Neural cell (in vitro differentiated cells): ENCODE data around the gene COA4. TPM values are rescaled to one million over a fixed set of nuclear protein-coding genes. Genes with fewer than 3 reads are reported as not detected.

Experiments
- H2AFZ ChIP-seq: fragments of 200-600, 300-800 bp; sonication (generic), shearing (Covaris generic); 2 replicates; pipeline ENCODE4 v1.6.0; 2014; ENCODE audit warnings: low read depth, mild to moderate bottlenecking, antibody characterized with exemption, low read length, moderate library complexity
- H3F3A ChIP-seq: fragments of 200-600 bp; shearing (Covaris generic); 2 replicates; pipeline ENCODE4 v1.6.1; 2016; ENCODE audit warnings: mild to moderate bottlenecking, moderate library complexity, mixed read lengths, antibody characterized with exemption, low read length; ENCODE audit not compliant: insufficient read depth, poor library complexity, severe bottlenecking
- H3K27ac ChIP-seq: fragments of 200-600, 300-800 bp; sonication (generic), shearing (Covaris generic); 2 replicates; pipeline ENCODE4 v1.5.1; 2014; ENCODE audit warnings: mild to moderate bottlenecking, low read length, moderate library complexity
- H3K27me3 ChIP-seq: fragments of 300-800, 200-600 bp; sonication (generic), shearing (Covaris generic); 2 replicates; pipeline ENCODE4 v1.6.0; 2014; ENCODE audit warnings: mild to moderate bottlenecking, low read depth, low read length, moderate library complexity; ENCODE audit not compliant: insufficient read depth
- H3K36me3 ChIP-seq: fragments of 300-800, 200-600 bp; sonication (generic), shearing (Covaris generic); 2 replicates; pipeline ENCODE4 v1.5.1; 2014; ENCODE audit warnings: mild to moderate bottlenecking, antibody characterized with exemption, low read length, moderate library complexity; ENCODE audit not compliant: insufficient read depth
- H3K4me2 ChIP-seq: fragments of 300-800, 200-600 bp; sonication (generic), shearing (Covaris generic); 2 replicates; pipeline ENCODE4 v1.6.0; 2014; ENCODE audit warnings: mild to moderate bottlenecking, low read length
- H3K4me3 ChIP-seq: fragments of 300-800, 200-600 bp; sonication (generic), shearing (Covaris generic); 2 replicates; pipeline ENCODE4 v1.5.1; 2014; ENCODE audit warnings: mild to moderate bottlenecking, low read length, moderate library complexity
- H3K79me2 ChIP-seq: fragments of 200-600 bp; shearing (Covaris generic); replicated peaks from 2 replicates; pipeline ENCODE4 v1.6.0; 2014; ENCODE audit warnings: mild to moderate bottlenecking, low read length, moderate library complexity; ENCODE audit not compliant: insufficient read depth
- H3K9ac ChIP-seq: fragments of 300-800, 200-600 bp; sonication (generic), shearing (Covaris generic); 2 replicates; pipeline ENCODE4 v1.6.1; 2016; ENCODE audit warnings: mild to moderate bottlenecking, low read length, mixed read lengths
- H3K9me2 ChIP-seq: fragments of 200-600 bp; shearing (Covaris generic); 2 replicates; pipeline ENCODE4 v1.6.1; 2016; ENCODE audit warnings: mild to moderate bottlenecking, low read length, mixed read lengths; ENCODE audit not compliant: insufficient read depth
- H3K9me3 ChIP-seq: fragments of 200-600, 300-800 bp; sonication (generic), shearing (Covaris generic); 2 replicates; pipeline ENCODE4 v1.6.1; 2016; ENCODE audit warnings: mild to moderate bottlenecking, mixed run types, low read length, moderate library complexity, mixed read lengths
- H4K20me1 ChIP-seq: fragments of 200-600 bp; shearing (Covaris generic); 2 replicates; pipeline ENCODE4 v1.6.1; 2016; ENCODE audit warnings: mild to moderate bottlenecking, mixed run types; ENCODE audit not compliant: insufficient read depth
- CTCF ChIP-seq: fragments of 450-650 bp; IDR thresholded peaks from 2 replicates; pipeline ENCODE4 v1.5.1; 2014; ENCODE audit warnings: antibody characterized with exemption, mild to moderate bottlenecking, moderate library complexity; ENCODE audit not compliant: poor library complexity, severe bottlenecking
- EP300 ChIP-seq: fragments of 450-650 bp; conservative IDR thresholded peaks from 2 replicates; pipeline ENCODE4 v1.6.1; 2014; ENCODE audit warnings: antibody characterized with exemption, mild to moderate bottlenecking, moderate library complexity; ENCODE audit not compliant: poor library complexity, severe bottlenecking
- EZH2 ChIP-seq: fragments of 200-600, 300-800 bp; shearing (Covaris generic), sonication (generic); IDR thresholded peaks from 2 replicates; pipeline ENCODE4 v1.6.1; 2014; ENCODE audit warnings: antibody characterized with exemption, low read length, borderline replicate concordance, mild to moderate bottlenecking; ENCODE audit not compliant: insufficient read depth, poor library complexity, severe bottlenecking
- MXI1 ChIP-seq: fragments of 450-650 bp; conservative IDR thresholded peaks from 2 replicates; pipeline ENCODE4 v1.6.1; 2014; ENCODE audit warnings: antibody characterized with exemption, mild to moderate bottlenecking; ENCODE audit not compliant: poor library complexity, severe bottlenecking
- POLR2AphosphoS5 ChIP-seq: IDR thresholded peaks from 2 replicates; pipeline ENCODE4 v1.6.1; 2012
- RAD21 ChIP-seq: fragments of 450-650 bp; conservative IDR thresholded peaks from 2 replicates; pipeline ENCODE4 v1.6.1; 2014; ENCODE audit warnings: antibody characterized with exemption, mild to moderate bottlenecking, moderate library complexity
- SMC3 ChIP-seq: fragments of 450-650 bp; conservative IDR thresholded peaks from 2 replicates; pipeline ENCODE4 v1.6.1; 2014; ENCODE audit warnings: antibody characterized with exemption, mild to moderate bottlenecking, moderate library complexity; ENCODE audit not compliant: poor library complexity
- TAF1 ChIP-seq: IDR thresholded peaks from 2 replicates; pipeline ENCODE4 v1.6.1; 2012; ENCODE audit warnings: low read depth
- polyA plus RNA-seq: library from polyadenylated mRNA; depleted of rRNA; stranded (reverse); fragments of >200 nt; gene quantifications from 2 replicates; pipeline ENCODE4 v1.2.3, GENCODE V29; 2014
- TF ChIP-seq, protein P1 (sequence below): IDR thresholded peaks from 2 replicates; pipeline ENCODE4 v1.6.1; 2012; ENCODE audit warnings: borderline replicate concordance

COA4 gene
- polyA plus RNA-seq, 1 donor from 2014 or later, result 108 TPM

DNA sequence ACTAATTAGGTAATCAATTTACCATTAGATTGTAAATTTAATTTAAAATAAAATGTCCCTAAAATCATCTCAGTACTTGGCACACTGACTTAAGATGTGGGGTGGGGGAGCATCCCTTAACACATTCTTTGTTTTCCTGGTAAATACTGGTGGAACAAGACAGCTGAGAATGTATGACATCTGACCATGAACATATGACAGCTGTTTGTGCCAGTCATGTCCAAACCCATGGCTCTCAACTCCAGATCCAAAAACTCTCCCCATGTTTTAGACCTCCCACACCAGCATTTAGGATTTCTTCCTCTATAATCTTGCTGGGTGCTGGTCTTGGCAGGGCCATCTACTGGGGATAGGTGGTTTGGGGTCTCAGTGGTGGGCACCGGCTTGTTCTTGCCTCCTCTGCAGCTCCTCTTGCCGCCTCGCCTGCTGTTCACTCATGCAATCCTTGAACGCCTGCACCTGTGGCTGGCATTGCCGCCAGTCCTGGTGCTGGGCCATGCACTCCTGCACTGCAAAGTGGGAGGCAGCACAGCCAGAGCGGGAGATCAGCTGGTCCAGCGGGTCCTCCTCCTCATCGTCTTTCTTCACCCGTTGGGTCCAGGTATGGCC lies 3.8 kb downstream of the COA4 start:
- no peaks in the 10 kb centered on the region for H3K9me2 ChIP-seq
- H3F3A ChIP-seq, result no peaks in the 10 kb centered on the region
- no peaks in the 10 kb centered on the region for H3K9me3 ChIP-seq
- TF ChIP-seq EZH2, result no peak
- TF ChIP-seq CTCF, result no peak
- TF ChIP-seq, protein P1, sequence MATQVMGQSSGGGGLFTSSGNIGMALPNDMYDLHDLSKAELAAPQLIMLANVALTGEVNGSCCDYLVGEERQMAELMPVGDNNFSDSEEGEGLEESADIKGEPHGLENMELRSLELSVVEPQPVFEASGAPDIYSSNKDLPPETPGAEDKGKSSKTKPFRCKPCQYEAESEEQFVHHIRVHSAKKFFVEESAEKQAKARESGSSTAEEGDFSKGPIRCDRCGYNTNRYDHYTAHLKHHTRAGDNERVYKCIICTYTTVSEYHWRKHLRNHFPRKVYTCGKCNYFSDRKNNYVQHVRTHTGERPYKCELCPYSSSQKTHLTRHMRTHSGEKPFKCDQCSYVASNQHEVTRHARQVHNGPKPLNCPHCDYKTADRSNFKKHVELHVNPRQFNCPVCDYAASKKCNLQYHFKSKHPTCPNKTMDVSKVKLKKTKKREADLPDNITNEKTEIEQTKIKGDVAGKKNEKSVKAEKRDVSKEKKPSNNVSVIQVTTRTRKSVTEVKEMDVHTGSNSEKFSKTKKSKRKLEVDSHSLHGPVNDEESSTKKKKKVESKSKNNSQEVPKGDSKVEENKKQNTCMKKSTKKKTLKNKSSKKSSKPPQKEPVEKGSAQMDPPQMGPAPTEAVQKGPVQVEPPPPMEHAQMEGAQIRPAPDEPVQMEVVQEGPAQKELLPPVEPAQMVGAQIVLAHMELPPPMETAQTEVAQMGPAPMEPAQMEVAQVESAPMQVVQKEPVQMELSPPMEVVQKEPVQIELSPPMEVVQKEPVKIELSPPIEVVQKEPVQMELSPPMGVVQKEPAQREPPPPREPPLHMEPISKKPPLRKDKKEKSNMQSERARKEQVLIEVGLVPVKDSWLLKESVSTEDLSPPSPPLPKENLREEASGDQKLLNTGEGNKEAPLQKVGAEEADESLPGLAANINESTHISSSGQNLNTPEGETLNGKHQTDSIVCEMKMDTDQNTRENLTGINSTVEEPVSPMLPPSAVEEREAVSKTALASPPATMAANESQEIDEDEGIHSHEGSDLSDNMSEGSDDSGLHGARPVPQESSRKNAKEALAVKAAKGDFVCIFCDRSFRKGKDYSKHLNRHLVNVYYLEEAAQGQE, result no peak
- TF ChIP-seq MXI1, result no peak
- TF ChIP-seq EP300, result no peak
- TF ChIP-seq SMC3, result no peak
- no peak for TF ChIP-seq TAF1
- TF ChIP-seq POLR2AphosphoS5, result no peak
- no peak for TF ChIP-seq RAD21
- no peaks in the 10 kb centered on the region for H3K27me3 ChIP-seq
- no peak overlapping the region for H3K4me2 ChIP-seq
- H2AFZ ChIP-seq, result no peak overlapping the region
- peaks cover 5% of the 10 kb centered on the region for H3K36me3 ChIP-seq
- no peak overlapping the region for H3K9ac ChIP-seq
- no peak overlapping the region for H3K4me3 ChIP-seq
- no peak overlapping the region for H3K27ac ChIP-seq
- H3K79me2 ChIP-seq, result peaks cover 26% of the 10 kb centered on the region
- H4K20me1 ChIP-seq, result no peaks in the 10 kb centered on the region

DNA sequence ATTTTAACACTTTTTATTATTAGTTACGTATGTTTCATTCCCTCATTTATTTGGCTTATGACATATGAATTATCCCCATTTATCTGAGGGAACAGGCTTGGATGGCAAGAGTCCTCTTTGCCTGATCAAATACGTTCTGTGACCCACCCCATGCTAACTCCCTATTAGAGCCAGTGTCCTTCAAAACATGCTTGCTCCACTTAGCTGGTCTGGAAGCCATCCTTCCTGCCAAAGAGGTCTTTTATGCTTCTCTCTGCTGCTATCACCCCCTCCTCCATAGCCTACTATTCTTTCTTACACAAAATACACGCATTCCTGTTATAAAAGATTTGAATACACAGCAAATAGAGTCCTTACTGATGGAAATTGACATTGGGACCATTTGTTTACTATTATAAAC lies 6.4 kb downstream of the COA4 start:
- Histone ChIP-seq H3K36me3 (peaks cover 5% of the 10 kb centered on the region), H3K27ac (no peak overlapping the region)

More for the DNA sequence above, 6.4 kb downstream of the COA4 start:
- no peaks in the 10 kb centered on the region for H4K20me1 ChIP-seq
- no peaks in the 10 kb centered on the region for H3F3A ChIP-seq
- no peak overlapping the region for H3K4me3 ChIP-seq
- H3K4me2 ChIP-seq, result no peak overlapping the region
- no peaks in the 10 kb centered on the region for H3K9me3 ChIP-seq
- H3K27me3 ChIP-seq, result no peaks in the 10 kb centered on the region
- peaks cover 10% of the 10 kb centered on the region for H3K79me2 ChIP-seq
- no peaks in the 10 kb centered on the region for H3K9me2 ChIP-seq
- H3K9ac ChIP-seq, result no peak overlapping the region
- no peak overlapping the region for H2AFZ ChIP-seq
- TF ChIP-seq EZH2 (no peak), RAD21 (no peak)
